Glutamatergic neuron (in vitro differentiated cells): ENCODE results near the gene DOP1A. TPM values are rescaled to one million over a fixed set of nuclear protein-coding genes. Genes with fewer than 3 reads are reported as not detected.
A peak's percentile ranks its signal among the peaks of the same experiment; 100 is the strongest.

Source experiments
- DNase-seq: peaks from one replicate; pipeline ENCODE4 v3.0.0; 2022
- H3K27ac Mint-ChIP-seq: one replicate; pipeline ENCODE4 v1.8.0; 2020; ENCODE audit warnings: mild to moderate bottlenecking, mixed read lengths, inconsistent platforms; ENCODE audit not compliant: unreplicated experiment
- H3K27me3 Mint-ChIP-seq: one replicate; pipeline ENCODE4 v1.8.0; 2020; ENCODE audit warnings: mild to moderate bottlenecking, moderate library complexity, mixed read lengths, inconsistent platforms; ENCODE audit not compliant: unreplicated experiment
- H3K36me3 Mint-ChIP-seq: one replicate; pipeline ENCODE4 v1.8.0; 2020; ENCODE audit warnings: mild to moderate bottlenecking, mixed read lengths, inconsistent platforms; ENCODE audit not compliant: unreplicated experiment
- H3K4me1 Mint-ChIP-seq: one replicate; pipeline ENCODE4 v1.8.0; 2020; ENCODE audit warnings: mild to moderate bottlenecking, low read depth, mixed read lengths, inconsistent platforms; ENCODE audit not compliant: unreplicated experiment
- H3K4me3 Mint-ChIP-seq: one replicate; pipeline ENCODE4 v1.8.0; 2020; ENCODE audit warnings: mild to moderate bottlenecking, mixed read lengths, inconsistent platforms; ENCODE audit not compliant: unreplicated experiment
- H3K9me3 Mint-ChIP-seq: one replicate; pipeline ENCODE4 v1.8.0; 2020; ENCODE audit warnings: mild to moderate bottlenecking, moderate library complexity, mixed read lengths, inconsistent platforms; ENCODE audit not compliant: unreplicated experiment
- total RNA-seq: library from RNA; stranded (reverse); fragmentation: NEBNext Ultra II Directional; extraction: Animal tissue kit (Norgen Biotek cat#: 25700); gene quantifications from one replicate; pipeline ENCODE4 v1.2.1, GENCODE V29; 2021; ENCODE audit not compliant: unreplicated experiment
- TF ChIP-seq, protein P1 (sequence below): fragments of 200-600 bp; sonication (generic); IDR thresholded peaks from one replicate; pipeline ENCODE4 v1.5.0; 2021; ENCODE audit not compliant: partially characterized antibody, unreplicated experiment

Gene DOP1A
- total RNA-seq, 1 donor from 2014 or later: 40.8 TPM

DNA sequence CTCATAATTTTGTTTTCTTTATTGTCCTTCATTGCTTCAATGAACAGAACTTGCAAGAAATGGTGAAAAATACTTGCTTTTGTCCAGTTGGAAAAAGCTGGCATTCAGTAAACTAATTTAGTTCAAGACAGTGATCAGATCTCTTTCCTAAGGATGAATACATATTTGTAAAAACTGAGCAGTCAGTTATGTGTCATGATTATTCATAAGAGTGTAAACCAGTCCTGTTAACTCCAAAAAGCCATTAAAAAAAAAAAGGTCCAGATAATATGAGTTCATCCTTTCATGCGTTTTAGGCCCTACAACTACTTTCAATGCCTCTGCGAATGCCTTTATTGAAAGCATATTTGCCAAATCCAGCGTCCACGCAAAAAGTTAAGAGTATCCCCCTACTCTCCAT, 125.0 kb downstream of the DOP1A start:
- Mint-ChIP-seq H3K4me3 (peak overlapping the region; percentile 97), H3K27me3 (peaks cover 4% of the 10 kb centered on the region), H3K9me3 (peaks cover 6% of the 10 kb centered on the region), H3K4me1 (peaks cover 9% of the 10 kb centered on the region), H3K27ac (peak overlapping the region; percentile 84), H3K36me3 (no peaks in the 10 kb centered on the region)
- TF ChIP-seq, protein P1, sequence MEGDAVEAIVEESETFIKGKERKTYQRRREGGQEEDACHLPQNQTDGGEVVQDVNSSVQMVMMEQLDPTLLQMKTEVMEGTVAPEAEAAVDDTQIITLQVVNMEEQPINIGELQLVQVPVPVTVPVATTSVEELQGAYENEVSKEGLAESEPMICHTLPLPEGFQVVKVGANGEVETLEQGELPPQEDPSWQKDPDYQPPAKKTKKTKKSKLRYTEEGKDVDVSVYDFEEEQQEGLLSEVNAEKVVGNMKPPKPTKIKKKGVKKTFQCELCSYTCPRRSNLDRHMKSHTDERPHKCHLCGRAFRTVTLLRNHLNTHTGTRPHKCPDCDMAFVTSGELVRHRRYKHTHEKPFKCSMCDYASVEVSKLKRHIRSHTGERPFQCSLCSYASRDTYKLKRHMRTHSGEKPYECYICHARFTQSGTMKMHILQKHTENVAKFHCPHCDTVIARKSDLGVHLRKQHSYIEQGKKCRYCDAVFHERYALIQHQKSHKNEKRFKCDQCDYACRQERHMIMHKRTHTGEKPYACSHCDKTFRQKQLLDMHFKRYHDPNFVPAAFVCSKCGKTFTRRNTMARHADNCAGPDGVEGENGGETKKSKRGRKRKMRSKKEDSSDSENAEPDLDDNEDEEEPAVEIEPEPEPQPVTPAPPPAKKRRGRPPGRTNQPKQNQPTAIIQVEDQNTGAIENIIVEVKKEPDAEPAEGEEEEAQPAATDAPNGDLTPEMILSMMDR: no peak
- no peak for DNase-seq

DNA sequence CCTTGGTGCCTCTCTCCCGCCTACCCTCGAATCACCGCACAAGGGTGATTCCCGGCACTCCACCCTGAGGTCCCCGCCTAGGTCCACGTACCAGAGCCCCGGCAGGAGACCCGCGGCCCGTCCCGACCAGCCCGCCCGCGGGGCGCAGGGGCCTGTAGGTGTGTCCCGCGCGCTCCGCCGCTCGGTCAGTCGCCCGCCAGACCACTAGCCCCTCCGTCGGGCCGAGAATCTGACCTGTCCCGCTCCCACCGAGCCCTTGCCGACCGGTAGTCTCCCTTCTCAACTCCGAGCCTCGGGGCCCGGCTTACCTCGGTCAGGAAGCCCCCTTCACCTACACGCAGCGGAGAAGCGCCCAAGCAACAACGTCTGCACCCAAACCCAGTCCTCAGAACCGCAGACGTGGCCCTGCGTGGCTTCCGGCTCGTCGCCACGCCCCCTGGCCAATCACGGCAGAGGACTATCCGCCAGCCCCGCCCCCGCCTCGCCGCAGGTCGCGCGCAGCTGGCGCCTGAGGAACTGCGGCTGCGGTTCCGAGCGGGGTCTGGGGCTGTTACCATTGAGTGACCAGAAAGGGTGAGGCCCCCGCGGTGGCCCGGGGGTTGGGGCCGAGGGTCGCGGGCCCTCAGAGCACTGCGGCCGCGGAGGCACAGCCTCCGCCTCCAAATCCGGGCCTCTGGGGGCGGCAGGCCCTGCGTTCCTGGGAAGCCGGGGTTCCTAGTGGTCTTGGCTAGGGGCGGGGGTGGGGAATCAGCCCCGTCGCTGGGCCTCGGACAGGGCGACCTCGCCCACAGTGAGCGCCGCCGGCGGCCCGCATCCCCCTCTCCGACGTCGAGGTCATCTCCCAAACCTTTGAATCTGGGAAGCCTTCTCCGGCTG, 125.6 kb downstream of the DOP1A start, which contains the start of the genes PGM3 and RWDD2A:
TSS of gene PGM3 (minus strand) at position 395 of the 876 bp plus-strand sequence. CDS start 2,253 bp downstream, outside the sequence.
TSS of gene RWDD2A (plus strand) at position 487 of the 876 bp plus-strand sequence. CDS start 1,095 bp downstream, outside the sequence.
- H3K4me3 Mint-ChIP-seq: peak within 1 kb of the TSS; percentile 97
- peak; percentile 92 for DNase-seq
- peaks cover 6% of the 10 kb centered on the region for H3K9me3 Mint-ChIP-seq
- peaks cover 4% of the 10 kb centered on the region for H3K27me3 Mint-ChIP-seq
- H3K4me1 Mint-ChIP-seq: peaks cover 9% of the 10 kb centered on the region
- peak within 1 kb of the TSS; percentile 89 for H3K27ac Mint-ChIP-seq
- H3K36me3 Mint-ChIP-seq: no peaks in the 10 kb centered on the region
- TF ChIP-seq, protein P1: no peak

DNA sequence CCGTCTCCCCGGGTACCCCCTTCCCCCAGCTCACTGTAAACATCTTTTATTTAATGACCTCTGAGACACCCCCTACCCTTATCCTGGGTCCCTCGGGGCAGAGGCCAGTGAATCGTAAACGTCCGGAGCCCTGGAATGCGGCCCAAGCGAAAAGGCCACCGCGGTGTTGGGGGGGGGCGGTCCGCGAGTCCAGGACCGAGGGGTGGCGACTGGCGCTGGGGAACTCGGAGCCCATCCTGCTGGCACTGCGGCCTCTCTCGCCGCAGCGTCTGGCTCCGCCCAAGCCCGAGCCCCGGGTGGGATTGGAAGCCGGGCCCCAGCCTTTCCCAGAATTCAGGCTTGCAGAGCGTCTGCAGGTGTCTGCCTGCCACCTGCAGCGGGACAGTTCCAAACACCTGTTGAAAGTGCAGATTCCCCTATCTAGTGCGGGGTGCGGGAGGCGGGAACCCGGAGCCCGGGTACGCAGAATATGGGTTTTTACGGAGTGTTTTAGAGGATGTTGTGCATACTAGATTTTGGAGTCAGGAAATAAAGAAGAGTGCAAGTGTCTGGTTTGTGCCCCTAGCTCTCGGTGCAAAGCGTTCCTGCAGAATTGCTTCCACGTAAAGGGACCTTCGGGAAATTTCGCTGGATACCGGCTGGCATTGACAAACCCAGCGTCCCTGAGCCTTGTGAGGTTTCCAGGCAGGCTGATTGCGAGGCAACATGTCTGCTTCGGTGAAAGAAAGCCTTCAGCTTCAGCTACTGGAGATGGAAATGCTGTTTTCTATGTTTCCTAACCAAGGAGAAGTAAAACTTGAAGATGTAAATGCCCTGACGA, 126.5 kb downstream of the DOP1A start:
- Mint-ChIP-seq H3K27me3 (peaks cover 4% of the 10 kb centered on the region), H3K9me3 (peaks cover 6% of the 10 kb centered on the region), H3K36me3 (no peaks in the 10 kb centered on the region), H3K4me3 (peak overlapping the region; percentile 89), H3K4me1 (peaks cover 9% of the 10 kb centered on the region), H3K27ac (peak overlapping the region; percentile 55)
- DNase-seq: peak; percentile 75
- TF ChIP-seq, protein P1: no peak

DNA sequence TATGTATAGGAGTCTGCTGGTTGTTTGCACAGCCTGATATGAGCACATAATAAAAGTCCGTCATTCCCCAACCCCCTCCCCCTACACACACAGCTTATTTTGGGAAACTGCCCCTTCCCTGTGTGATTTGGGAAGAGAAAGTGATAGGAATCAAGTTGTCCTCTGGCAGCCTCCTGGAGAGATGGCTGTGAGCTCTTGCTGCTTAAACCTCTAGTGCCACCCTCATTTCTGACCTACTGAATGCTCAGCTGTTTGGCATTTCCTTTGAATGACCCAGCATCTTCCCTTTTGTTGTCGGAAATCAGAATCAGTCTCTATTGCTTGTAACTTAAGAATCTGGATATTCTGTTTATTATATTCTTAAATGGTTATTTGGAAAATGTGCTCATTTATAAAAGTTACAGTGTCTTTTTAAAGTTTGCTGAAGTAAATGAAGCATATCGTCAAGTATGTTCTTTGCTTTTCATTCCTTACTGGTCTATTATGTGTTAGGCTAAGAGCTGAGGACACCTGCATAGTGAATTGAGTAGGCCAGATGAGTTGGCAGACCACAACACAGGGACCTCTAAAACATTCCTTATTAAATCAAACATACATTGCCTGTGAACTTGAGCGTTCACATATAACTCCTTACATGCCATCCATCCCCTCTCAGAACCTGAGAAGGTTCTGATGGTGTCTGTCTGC, 131.2 kb downstream of the DOP1A start:
- Mint-ChIP-seq H3K27ac (no peak overlapping the region), H3K27me3 (peaks cover 4% of the 10 kb centered on the region), H3K9me3 (no peaks in the 10 kb centered on the region), H3K4me1 (peaks cover 6% of the 10 kb centered on the region), H3K36me3 (no peaks in the 10 kb centered on the region), H3K4me3 (no peak overlapping the region)
- no peak for DNase-seq
- TF ChIP-seq, protein P1: no peak
